HG02623 (cell line): ENCODE data around the gene PROZ.

Experiments used
- ATAC-seq: cut with Tn5 transposase; IDR thresholded peaks from one replicate; pipeline ENCODE4 v1.9.1; 2021; ENCODE audit warnings: moderate library complexity; ENCODE audit not compliant: unreplicated experiment

PROZ gene

DNA sequence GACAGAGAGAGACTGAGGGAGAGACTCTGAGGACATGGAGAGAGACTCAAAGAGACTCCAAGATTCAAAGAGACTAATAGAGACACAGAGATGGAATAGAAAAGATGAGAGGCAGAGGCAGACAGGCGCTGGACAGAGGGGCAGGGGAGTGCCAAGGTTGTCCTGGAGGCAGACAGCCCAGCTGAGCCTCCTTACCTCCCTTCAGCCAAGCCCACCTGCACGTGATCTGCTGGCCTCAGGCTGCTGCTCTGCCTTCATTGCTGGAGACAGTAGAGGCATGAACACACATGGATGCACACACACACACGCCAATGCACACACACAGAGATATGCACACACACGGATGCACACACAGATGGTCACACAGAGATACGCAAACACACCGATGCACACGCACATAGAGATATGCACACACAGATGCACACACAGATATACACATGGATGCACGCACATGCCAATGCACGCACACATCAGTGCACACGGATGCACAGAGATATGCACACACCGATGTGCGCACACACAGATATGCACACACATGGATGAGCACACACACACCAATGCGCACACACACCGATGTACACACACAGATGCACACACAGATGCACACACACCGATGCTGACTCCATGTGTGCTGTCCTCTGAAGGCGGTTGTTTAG lies 39.2 kb upstream of the PROZ start:
- no peak for ATAC-seq

DNA sequence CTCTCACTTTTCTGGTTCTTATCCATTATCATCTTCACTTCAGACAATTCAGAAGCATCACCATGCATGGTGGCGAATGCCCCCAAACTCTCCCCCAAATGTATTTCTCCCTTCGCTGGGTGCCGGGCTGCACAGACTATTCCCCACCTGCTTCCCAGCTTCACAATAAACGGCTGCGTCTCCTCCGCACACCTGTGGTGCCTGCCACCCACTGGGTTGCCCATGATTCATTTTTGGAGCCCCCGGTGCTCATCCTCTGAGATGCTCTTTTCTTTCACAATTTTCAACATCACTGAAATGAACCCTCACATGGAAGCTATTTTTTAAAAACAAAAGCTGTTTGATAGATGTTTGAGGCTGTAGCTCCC lies 38.6 kb upstream of the PROZ start:
- no peak for ATAC-seq

DNA sequence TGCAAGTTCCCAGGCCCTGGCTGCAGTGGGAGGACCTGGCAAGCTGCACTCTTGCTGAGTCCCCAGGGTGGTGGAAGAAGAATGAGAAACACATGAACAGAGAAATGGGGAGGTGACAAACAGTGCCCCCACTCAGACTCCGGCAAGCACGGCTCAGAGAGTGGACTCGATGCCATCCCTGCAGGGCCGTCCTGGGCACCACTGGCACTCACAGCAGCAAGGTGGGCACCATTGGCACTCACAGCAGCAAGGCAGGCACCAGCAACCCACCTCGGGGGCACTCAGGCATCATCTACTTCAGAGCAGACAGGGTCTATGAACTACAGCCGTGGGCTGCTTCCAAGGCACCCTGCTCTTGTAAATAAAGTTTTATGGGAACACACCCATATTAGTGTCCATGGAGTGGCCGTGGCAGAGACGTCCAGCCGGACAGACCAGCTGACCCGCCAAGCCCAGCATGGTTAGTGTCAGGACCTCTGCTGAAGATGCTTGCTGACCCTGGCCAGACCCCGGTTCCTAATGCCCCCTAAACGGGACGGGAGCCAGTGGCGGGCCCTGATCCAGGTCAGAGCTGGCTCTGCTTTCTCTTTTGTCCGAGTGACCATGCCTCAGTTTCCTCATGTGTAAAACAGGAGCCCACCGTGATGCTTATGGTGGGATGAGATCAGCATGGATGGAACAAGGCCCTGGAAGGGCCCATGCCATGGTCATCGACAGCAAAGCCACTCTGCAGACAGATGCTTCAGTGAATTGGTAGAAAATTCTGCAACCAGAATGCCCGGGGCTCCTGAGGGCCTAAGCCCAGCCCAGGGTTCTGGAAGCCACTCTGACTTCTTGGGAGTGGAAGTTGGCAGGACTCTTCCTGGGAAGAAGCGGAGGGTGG lies 37.9 kb upstream of the PROZ start:
- no peak for ATAC-seq

DNA sequence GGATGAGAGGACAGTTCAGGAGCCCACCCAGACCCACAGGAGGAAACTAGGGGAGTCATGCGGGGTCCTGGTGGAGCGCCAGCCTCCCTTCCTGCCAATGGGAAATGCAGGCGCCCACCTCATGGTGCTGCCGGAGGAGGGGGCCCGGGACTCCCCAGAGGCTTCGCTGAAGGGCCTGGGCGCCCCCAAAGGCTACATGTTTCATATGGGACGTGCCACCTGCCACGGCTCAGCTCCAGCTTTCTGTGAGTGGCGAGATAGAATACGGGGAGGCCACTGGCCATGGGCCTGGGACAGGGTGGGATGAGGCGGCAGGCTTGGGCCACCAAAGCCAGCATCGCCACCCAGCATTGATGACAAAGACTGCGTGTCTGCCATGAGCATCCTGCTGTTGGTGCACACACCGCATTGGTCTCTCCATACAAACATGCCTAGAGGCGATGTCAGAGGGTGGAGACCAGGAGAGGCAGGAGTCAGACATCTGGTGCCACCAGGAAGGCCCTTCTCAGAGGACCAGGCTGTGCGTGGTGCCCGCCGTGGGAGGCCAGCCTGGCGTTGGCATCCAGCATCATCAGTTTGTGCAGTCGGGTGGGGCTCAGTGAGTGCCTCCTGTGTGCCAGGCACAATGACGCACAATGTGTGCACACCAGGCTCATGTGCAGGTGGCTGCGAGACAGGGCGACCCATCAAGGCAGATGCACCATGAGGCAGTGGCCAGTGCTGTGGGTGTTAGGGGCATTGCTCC lies 37.1 kb upstream of the PROZ start:
- ATAC-seq: no peak

DNA sequence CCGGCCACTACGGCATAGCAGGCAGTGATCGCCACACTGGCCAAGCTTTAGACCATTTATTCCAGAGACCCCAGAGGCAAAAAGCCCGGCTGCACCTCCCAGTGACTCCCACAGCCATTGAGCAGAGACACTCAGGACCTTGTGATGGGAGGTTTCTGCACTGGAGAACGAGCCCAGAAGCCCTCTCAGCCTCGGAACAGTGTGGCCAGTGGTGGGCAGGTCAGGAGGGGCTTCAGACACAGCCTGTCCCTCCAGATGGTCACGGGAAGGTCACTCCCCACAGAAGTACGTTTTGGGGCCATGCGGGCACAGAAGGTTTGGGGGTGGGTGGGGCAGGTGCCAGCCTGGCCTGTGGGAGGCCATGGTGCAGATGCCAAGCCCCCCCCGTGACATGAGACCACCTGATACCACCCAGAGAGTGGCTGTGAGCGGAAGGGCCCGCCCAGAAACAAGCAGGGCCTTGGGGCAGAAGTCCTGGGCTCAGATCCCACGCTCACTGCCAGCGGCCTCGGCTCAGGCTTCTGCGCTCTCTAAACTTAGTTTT lies 36.4 kb upstream of the PROZ start:
- no peak for ATAC-seq

DNA sequence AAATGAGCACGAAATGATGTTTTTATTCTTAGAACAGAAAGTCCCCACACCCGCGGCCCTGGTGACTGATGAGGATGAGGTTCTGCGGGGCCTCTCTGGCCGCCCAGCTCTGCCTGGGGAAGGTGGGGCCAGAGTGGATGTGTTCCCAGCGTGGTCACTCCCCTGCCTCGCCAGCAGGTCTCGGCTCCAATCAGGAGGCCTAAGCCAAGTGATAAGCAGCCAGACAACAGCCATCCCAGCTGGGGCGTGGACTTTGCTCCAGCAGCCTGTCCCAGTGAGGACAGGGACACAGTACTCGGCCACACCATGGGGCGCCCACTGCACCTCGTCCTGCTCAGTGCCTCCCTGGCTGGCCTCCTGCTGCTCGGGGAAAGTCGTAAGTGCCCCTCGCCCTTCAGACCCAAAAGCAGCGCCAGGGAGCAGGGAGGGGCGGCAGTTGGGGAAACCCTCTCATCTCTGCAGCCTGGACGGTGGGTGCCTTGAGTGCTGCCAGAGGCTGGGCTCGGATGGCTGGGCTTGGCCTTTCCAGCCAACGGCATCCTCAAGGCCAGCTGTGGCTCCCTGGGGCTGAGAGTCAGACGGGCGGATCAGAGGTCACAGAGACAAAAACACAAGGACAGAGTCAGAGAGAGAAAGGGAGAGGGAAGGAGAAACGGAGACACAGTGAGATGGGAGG lies 35.8 kb upstream of the PROZ start, which contains the start of gene F10:
Gene F10 (plus strand): TSS at position 250 of the 676 bp plus-strand sequence. CDS start 57 bp downstream, at position 307.
- ATAC-seq: no peak

DNA sequence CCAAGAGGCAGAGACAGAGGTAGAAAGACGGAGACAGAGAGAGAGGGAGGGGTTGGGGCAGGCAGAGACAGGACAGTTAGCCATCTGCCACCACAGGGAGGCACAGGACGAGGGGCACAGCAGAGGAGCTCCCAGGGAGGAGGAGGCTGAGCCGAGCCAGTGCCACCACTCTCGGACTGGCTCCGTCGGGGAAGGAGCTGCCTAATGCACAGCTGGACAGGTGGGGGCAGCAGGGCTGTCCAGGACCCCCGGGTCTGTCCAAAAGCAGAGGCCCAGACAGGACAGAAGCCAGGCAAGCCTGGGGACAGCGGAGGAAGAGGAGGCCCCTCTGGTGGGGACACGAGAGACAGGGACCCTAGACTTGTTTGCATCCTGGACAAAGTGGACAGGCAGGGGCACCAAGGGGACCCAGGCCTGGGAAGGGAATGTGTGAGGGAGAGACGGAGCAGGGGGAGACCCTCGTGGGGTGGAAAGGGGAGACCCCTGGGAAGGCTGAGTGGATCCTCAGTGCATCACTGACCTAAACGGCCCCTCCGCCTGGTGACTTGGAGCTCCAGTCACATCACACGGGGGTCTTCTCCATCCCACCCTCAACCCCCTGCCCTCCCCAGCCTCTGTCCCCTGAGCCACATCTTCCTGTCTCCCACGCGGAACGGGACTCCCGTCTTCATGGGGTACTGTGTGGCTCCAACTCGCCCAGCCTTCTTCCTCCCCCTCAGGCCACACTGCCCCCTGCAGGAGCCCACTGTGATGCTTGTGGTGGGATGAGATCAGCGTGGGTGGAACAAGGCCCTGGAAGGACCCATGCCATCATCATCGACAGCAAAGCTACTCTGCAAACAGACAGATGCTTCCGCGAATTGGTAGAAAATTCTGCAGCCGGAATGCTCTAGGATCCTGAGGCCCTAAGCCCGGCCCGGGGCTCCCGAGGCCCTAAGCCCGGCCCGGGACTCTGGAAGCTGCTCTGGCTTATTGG lies 34.9 kb upstream of the PROZ start:
- ATAC-seq: no peak

DNA sequence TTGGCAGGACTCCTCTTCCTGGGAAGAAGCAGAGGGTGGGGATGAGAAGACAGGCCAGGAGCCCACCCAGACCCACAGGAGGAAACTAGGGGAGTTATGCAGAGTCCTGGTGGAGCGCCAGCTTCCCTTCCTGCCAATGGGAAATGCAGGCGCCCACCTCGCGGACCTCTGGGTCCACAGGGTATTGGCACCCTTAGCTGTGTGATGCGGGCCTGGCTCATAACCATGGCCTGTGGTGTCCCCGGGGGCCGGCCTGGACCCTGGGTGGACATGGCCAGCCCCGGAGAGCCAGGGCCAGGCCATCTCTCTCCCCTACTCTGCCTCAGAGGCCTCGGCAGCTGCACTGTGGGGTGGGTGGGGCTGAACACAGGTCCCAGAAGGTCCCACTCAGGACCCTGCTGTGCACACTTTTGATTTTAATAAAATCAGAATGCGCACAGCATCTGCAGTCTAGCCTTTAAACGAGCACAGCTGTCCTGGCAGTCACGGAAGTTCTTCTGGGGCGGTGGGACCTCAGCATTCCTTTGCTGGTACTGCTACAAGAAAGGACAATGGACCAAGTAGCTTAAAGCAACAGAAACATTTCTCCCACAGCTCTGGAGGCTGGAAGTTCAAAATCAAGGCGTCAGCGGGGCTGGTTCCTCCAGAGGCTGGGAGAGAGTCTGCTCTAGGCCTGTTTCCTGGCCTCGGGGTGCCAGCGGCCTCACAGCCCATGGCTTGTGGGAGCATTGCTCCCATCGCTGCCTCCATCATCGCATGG lies 34.1 kb upstream of the PROZ start:
- no peak for ATAC-seq

DNA sequence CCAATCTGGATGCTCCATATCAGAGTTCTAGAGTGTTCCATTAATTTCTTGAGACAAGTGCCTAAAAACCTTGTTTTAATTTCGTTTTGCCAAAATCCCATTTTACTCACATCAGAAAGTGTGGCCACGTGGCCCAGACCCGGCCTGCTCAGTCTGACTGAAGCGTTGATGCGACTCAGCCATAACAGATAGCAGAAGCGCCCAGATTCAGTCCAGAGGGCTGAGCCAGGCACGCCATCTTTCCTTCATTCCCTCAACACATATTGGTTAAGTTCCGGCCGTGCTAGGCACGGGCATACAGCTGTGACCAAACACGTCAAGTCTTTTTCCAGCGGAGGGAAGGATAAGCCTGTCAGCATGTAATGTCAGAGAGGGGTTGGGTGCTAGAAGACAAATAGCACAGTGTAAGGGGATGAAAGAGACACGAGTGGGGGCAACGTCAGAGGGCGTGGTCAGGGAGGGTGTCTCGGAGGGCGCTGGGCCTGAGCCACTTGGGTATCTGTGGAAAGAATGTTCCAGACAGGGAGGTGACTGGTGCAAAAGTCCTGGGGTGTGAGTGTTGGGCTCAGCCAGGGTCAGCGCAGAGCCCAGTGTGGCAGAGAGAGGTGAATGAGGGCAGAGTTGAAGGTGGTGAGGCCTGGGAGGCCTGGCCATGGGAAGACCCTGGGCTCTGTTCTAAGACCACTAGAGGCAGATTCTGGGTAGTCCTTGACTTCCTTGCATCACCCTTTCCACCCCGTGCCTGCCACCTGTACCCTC lies 32.8 kb upstream of the PROZ start:
- no peak for ATAC-seq

DNA sequence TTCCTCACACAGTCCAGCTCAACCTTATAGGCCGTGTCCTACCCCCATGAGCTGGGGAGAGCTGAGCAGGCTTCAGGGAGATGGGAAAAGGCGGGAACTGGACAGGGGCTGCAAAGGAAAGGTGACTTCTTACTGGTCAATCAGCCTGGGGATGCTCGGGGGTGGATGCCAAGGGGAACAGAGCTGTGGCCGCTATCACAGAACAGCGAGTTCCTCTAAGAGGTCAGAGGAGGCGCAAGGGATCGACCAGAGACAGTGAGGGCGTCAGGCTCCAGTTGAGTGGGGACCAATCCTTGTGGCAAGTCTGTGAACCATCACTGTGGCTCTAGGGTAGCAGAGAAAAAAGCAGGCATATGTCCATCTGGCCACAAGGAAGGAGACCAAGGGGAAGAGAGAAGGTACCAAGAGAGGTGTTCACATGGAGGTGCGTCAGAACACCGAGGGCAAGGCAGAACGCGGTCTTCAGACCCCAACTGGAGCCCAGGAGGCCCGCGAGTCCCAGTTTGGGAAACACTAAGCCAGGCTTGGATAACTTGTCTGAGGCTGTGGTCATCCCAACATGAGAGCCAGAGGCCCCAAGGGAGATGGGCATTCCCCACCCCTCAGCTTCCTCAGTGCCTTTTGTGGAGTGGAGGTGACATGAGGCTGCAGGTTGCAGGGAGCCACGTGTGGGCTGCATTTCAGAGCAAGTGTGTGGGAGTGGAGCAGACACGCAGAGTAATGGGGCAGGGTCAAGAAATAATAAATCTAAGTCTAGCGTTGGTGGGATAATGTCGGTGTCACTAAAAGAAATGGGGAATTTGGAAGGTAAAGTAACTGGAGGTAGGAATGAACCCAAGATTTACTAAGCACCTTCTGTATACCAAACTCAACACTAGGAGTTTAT lies 31.9 kb upstream of the PROZ start:
- no peak for ATAC-seq

DNA sequence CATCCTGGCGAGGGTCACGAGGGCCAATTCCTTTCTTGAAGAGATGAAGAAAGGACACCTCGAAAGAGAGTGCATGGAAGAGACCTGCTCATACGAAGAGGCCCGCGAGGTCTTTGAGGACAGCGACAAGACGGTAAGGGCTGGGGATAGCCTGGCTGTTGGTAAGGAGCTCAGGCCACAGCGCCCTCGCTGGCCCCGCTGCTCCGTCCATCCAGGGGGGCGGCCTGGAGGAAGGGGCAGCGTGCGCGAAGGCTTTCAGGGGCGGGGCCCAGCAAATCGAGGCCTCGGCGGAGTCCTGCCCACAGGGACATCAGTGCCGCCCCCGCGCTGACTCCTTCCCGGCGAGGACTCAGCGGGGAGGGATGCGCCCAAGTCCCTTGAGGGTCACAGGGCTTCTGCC lies 29.0 kb upstream of the PROZ start:
- no peak for ATAC-seq

DNA sequence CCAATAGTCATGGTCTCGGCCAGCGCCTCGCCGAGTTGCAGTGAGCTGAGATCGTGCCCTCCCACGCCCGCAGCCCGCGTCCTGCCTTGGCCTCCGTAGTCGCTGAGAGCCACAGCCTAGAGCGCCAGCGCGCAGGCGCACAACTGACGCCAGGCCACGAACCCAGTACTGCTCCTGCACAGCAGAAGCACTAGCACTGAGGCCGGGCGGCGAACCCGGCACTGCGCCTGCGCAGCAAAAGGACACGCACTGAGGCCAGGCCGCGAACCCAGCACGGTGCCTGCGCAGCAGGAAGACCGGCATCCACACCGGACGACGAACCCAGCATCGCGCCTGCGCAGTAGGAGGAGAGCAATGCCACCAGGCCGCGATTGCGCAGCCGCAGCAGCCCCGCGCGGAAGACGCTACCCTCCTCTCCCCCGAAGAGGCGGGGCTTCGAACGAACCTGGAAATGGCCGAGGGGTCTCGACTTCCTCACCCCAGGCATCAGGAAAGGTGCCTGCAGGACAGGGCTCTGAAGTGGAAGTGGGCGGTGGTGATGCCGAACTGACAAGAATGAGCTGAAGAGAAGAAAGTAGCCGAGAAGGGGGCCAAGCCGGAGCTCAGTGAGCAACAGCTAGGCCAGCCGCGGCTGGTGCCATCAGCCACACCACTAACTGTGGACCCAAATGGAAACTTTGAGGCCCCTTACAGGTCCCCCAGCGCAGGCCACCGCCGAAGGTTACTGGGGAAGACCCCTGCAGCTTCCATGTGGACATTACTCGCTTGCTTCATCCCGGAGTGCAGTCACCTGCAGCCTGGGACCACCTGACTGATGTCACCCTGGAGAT lies 28.3 kb upstream of the PROZ start:
- ATAC-seq: no peak

DNA sequence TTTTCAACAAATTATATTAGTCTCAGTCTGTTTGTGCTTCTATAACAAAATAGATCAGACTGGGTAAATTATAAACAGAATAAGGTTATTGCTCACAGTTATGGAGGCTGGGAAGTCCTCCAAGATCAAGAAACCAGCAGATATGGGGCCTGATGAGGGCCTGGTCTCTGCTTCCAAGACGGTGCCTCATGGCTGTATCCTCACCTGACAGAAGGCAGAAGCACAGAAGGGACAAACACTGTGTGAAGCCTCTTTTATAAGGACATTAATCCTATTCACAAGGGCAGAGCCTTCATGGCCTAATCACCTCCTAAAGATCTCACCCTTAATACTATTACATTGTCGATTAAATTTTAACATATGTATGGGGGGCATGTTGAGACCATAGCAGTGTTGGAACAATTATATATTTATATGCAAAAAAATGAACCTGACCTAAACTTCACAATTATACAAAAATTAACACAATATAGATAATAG lies 23.1 kb upstream of the PROZ start:
- no peak for ATAC-seq

DNA sequence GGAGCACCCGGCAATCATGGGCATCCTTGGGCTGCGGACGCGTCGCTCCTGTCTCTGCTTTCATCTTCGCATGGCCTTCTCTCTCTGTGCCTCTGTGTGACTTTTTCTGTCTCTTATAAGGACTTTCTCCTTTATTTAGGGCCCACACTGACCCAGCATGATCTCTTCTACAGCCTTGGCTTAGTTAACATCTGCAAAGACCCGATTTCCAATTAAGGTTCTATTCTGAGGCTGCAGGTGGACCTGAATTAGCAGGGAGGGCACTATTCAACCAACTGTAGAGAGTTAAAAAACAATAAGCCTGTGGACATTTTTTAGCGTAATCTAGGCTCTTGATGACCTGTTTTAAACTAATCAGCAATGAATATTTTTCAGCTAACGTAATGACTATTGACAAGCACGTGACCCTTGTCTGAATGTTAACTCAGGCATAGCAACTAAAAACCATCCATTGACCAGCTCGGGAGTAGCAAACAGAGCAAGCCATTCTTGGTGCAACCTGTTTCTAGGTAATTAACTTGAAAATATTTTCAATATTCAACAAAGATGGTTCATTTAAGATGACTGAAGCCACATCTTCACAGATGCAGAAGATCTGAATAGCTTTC lies 20.7 kb upstream of the PROZ start:
- ATAC-seq: no peak

DNA sequence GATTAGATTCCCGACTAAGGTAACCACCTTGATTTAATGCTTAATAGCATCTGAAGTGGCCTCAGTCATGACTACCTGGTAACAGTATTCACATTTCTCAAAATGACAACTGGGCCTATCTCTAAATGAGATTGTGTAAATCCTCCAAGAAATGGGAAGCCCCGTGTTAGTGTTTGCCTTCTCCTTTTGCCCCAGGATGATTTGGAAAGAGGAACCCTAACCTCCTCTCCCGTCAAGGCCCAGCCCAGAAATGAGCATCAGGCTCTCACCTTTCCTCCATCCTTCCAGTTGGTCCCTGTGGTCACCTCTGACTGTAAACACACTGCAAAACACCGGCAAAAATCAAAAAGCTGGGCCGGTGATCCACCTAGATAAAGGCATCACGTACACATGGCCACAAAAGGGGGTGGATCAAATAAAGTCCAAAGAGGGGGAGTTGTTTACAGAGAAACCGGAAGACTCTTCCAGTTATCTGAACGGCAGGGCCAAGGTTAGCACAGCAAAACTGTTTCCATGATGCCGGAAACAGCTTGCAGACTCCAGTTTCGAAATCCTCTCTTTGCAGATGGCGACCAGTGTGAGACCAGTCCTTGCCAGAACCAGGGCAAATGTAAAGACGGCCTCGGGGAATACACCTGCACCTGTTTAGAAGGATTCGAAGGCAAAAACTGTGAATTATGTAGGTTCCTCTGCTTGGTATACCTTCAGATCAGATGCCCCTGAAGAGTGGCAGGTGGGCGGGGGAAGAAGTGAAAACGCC lies 19.5 kb upstream of the PROZ start:
- ATAC-seq: no peak
